Skeletal muscle cell (primary cell): ENCODE data around the gene AMDHD2.
"Not testable (repeated sequence)": the region's sequence is repeated elsewhere in the genome, so short reads cannot be mapped to it uniquely, and the experiment has no call there.

Experiments
- DNase-seq: peaks from one replicate; pipeline ENCODE4 v3.0.0-alpha.2; 2010; ENCODE audit warnings: low read depth
- H3K4me3 ChIP-seq: 2 replicates; pipeline ENCODE4 v1.5.1; 2011; ENCODE audit warnings: low read depth, mild to moderate bottlenecking, control low read depth, low read length, moderate library complexity

Gene AMDHD2

DNA sequence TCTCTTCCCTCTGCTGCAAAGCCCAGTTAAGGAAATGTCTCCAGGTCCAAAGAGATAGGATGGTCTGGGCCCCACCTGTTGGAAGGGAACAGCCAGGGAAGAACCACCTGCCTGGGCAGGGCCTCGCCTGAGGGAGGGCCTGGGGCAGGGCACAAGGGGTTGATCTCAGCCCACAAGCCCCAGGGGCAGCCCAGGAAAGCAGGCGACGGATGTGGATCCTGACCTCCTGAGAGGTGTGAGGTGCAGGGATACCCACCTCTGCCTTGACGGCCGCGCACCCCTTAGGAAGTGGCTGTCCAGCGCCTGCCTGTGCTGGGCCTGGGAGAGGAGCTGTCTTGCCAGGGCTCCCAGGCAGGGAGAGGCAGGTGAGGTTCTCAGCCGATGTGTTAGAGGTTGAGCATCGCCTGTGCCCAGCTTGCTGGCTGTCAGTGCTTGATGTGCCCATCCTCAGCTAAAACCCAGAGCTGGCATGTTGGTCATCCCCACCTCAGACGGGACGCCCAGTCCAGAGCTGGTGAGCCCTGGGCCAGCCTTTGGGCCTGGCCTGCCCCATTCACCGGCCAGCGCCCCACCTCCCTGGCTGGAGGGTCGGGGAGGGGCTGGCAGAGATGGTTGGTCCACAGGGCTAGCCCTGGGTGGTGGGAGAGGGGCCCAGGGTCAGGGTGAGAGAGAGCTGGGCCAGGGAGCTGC is 10.6 kb downstream of the AMDHD2 start:
- no peak for DNase-seq
- no peak overlapping the region for H3K4me3 ChIP-seq

DNA sequence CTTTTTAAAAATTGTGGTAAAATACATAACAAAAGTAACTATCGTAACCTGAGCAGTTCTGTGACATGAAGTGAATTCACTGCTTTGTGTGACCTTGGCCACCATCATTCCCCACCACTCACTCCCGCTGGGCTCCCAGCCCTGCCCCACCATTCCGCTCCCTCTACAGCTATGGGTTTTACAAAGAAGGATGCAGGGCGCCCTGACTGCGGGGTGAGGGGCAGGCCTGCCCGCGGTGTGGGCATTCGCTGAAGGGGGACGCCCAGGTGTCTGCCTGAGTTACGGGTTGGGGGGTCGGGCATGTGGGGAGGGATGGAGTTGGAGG is 11.2 kb downstream of the AMDHD2 start, which contains the start of gene CEMP1:
TSS of gene CEMP1 (minus strand) at position 38 of the 325 bp plus-strand sequence. CDS start 335 bp downstream, outside the sequence.
- H3K4me3 ChIP-seq, result peak within 1 kb of the TSS; percentile 63
- no peak for DNase-seq

DNA sequence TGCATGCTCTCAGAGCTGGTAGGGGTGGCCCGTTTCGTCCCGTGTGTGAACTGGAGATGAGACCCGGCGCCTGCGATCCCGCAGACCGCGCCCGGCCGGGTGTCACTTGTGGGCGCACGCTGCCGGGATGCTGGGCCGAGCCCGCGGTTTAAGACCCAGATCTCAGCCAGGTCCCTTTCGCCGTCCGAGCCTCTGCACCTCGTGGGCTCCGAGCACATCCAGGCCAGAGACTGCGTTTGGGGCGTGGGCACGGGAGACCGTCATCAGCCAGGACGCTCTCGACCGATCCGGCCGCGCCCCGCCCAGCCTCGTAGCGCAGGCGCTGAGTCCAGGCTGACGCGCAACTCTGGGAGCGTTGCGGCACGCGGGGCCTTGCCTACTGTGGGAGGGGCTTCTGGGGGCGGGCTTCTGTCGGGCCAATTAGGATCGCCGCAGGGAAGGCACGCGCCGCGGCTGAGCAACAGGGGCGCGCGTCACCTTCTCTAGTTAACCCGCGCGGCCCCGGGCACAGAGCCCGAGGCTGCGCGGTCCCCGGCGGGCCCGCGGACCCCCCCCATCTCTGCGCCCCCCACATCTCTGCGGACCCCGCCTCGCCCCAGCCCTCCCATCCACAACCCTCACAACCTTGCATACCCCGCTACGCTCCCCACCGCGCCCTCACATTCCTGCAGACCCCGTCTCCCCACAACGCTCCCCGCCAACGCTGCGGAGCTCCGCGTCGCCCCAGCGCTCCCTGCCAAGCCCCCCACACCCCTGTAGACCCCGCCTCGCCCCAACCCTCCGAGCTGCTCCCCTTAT is 11.7 kb downstream of the AMDHD2 start:
- peak; percentile 89 for DNase-seq

DNA sequence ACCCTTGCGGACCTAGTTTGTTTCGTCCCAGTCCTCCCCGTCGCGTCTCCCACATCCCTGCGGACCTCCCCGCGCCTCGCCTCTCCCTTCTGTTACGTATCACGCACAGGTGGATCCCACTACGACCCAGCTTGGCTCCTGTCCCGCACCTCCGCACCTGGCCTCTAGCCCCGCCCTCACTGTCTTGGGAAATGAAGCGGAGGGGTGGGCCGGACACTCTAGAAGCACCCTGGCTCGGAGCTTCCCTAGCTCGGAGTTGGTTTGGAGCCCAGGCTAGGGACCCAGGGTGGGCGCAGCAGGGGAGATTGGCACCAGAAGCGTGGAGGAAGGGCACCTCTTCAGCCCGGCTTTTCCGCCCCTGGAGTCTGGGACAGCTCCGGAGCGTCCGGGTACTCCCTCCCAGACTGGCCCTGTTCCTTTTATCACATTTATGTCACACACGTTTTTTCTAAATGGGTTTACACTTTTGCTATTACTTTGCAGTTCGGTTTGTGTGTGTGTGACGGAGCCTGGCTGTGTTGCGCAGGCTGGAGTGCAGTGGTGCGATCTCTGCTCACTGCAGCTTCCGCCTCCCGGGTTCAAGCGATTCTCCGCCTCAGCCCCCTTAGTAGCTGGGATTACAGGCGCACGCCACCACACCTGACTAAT is 12.4 kb downstream of the AMDHD2 start:
- DNase-seq, result no peak
- H3K4me3 ChIP-seq, result peak overlapping the region; percentile 63

More for the DNA sequence above, 11.7 kb downstream of the AMDHD2 start:
- peak overlapping the region; percentile 63 for H3K4me3 ChIP-seq

DNA sequence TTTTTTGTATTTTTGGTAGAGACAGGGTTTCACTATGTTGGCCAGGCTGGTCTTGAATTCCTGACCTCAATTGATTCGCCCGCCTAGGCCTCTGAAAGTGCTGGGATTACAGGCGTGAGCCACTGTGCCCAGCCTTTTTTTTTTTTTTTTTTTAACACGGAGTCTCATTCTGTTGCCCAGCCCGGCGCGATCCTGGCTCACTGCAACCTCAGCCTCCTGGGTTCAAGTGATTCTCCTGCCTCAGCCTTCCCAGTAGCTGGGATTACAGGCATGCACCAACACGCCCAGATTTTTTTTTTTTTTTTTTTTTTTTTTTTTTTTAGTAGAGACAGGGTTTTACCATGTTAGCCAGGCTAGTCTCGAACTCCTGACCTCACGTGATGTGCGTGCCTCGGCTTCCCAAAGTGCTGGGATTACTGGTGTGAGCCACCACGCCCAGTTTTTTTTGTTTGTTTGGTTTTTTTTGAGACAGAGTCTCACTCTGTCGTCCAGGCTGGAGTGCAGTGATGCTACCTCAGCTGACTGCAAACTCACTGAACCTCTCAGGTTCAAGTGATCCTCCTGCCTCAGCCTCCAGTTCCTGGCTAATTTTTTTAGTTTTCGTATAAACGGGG is 13.1 kb downstream of the AMDHD2 start:
- H3K4me3 ChIP-seq, result peak overlapping the region; percentile 63
- DNase-seq, result not testable (repeated sequence)

DNA sequence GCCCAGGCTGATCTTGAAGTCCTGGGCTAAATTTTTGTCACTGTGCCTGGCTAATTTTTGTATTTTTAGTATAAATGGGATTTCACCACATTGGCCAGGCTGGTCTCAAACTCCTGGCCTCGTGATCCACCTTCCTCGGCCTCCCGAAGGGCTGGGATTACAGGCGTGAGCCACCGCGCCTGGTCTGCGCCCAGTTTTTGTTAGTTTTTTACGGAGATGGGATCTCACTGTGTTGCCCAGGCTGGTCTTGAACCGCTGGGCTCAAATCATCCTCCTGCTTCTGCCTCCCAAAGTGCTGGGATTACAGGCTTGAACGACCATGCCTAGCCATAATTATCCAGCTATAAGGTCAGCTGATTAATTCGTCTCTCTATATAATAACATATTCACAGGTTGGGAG is 13.7 kb downstream of the AMDHD2 start:
- no peak overlapping the region for H3K4me3 ChIP-seq
- no peak for DNase-seq

DNA sequence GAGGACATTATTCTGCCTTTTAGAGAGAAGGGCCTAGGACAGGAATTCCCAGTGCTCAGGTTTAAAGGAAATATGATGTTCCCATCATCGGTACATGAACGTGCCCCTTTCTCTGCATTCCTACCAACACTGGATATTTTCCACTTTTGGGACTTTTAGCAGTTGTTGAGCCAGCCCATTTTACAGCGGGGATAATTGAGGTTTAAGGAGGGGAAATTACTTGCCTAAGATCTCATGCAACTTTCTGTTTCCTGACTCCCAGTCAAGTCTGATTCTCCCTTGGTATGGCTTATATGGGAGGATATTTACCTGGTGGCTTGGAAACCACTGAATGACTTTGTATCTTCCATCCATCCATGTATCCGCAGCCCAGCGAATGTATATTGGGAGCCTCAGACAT is 14.2 kb downstream of the AMDHD2 start:
- H3K4me3 ChIP-seq, DNase-seq: not testable (repeated sequence)

DNA sequence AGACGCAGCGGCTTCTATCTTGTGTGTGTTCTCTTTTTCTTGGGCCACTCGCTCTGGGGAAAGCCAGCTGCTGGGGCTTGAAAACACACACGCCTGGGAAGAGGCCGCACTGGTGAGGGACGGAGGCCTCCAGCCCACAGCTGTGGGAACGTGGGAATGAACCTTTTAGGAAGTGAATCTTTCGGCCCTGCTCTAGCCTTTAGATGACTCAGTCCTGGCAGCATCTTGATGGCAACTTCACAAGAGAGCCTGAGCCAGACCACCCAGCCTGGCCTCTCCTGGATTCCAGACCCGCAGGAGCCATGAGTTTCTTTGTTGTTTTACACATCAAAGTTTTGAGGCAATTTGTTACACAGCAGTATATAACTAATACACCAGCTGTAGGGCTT is 15.4 kb downstream of the AMDHD2 start:
- DNase-seq, result peak; percentile 82
- H3K4me3 ChIP-seq, result no peak overlapping the region

DNA sequence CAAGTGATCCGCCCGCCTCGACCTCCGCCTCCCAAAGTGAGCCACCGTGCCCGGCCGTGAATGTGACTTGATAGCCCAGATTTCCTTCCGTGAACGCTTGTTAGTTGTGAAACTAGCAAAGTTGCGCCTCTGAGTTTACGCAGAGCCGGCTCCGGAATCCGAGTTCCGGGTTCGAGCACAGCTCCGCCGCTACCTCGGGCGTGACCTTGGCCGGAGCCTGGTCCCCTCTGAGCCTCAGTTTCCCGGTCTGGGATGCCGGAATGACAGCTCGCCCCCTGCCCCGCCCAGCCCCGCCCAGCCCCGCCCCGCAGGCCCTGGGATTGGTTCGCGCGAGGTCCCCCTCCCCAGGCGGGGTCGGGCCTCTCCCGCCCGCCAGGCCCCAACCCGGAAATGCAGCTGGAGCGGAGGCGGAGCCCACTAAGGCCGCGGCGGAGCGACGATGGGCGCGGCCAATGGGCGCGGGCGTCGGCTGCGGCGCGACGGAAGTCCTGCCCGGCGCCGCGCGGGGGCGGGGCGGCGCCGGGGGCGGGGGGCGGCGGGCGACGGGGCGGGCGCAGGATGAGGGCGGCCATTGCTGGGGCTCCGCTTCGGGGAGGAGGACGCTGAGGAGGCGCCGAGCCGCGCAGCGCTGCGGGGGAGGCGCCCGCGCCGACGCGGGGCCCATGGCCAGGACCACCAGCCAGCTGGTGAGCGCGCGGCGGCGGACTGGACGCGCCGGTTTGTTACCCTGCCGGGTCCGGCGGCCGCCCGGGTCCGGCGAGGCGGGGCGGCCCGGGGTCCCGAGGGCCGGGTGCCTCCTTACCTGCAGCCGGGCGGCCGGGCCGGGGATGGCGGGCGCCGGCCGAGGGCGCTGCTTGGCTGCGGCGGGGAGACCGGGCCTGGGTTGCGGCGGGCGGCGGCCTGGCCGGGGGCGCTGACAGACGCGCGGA is 17.5 kb downstream of the AMDHD2 start, which contains the start of gene PDPK1:
TSS of gene PDPK1 (plus strand) at position 571 of the 929 bp plus-strand sequence. CDS start at position 663, 92 bp downstream.
- peak; percentile 85 for DNase-seq
- peak within 1 kb of the TSS; percentile 59 for H3K4me3 ChIP-seq

DNA sequence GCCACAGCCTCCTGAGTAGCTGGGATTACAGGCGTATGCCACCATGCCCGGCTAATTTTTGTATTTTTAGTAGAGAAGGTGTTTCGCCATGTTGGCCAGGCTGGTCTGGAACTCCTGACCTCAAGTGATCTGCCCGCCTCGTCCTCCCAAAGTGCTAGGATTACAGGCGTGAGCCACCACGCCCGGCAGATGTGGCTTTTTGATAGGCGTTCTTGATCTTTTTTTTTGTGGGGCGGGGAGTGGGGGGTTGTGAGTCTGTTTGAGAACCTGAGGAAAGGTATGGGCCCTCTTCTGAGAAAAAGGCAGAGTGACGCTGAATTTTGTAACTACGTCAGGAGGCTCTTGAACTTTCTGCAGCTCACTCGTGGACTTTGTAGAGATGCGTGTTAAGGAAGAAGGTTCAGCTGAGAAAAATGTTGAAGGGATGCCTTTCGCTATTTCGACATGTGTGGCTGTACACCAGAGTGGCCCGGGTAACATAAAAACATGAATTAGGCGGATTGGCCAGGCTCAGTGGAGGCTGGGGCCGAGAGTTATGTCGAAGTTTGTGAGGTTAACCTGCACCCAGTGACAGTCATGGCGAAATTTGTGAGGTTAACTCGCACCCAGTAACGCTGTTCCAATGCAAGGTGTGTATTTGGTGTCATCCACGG is 19.1 kb downstream of the AMDHD2 start:
- not testable (repeated sequence) for DNase-seq
- H3K4me3 ChIP-seq, result peak overlapping the region; percentile 53

DNA sequence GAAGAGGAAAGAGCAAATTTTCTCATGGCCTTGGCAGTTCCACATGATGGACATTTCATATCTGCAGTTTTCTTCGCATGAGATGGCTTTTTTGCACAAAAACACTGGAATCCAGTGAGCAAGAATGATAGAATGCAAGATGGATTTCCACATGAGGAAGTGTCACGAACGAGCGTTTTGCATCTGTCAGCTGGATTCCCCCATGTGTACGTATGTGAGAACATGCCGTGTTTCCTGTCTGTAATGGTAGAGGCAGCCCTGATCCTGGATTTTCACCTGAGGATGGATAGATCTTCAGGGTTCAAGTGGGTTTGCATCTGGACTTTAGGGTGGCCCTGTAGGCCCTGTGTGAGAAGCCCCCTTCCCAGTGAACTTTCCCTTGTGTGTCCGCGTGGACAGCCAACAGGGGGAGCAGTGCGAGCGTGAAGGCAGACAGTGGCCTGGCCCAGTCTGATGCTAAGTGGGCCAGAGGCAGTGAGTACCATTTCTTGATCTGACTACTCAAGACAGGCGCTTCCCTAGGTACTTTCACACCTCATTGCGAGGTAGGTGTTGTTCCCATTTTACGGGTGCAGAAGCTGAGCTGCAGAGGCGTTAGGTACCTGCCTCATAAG is 19.8 kb downstream of the AMDHD2 start:
- not testable (repeated sequence) for H3K4me3 ChIP-seq, DNase-seq

DNA sequence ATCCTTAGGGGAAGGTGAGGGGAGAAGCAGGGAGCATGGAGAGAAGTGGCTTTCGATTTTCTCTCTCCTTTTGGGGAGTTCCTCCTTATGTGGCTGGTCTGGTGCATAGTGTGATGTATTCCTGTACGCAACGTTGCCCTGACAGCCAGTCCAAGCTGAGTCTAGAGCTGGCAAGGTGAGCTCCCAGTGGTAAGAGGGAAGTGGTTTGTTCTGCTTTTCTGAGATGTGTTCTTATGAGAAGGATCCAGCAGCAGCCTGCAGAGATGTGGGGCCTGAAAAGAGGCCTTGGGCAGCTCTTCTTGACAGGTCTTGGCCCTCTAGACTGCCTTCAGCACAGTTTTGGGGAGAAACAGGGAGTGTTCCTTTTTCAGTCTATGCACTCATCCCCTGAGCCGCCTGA is 20.7 kb downstream of the AMDHD2 start:
- not testable (repeated sequence) for H3K4me3 ChIP-seq, DNase-seq

DNA sequence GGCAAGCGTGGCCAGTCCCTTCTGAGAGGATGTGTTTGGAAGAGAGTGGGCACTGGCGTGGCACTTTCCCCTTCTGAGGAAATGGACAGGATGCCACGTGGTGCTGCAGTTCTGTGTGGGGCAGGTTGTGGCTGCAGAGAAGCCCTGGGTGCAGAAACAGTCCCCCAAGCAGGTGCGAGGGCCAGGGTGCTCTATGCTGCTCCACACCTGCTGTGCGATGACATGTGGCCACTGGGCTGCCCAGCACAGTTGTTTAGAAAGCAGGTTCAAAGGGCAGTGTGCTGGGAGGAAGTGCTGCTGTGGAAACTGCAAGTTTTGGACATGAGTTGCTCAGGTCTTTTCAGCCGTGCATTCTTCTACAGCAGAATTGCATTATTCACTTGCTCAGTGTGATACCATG is 21.2 kb downstream of the AMDHD2 start:
- not testable (repeated sequence) for DNase-seq, H3K4me3 ChIP-seq

DNA sequence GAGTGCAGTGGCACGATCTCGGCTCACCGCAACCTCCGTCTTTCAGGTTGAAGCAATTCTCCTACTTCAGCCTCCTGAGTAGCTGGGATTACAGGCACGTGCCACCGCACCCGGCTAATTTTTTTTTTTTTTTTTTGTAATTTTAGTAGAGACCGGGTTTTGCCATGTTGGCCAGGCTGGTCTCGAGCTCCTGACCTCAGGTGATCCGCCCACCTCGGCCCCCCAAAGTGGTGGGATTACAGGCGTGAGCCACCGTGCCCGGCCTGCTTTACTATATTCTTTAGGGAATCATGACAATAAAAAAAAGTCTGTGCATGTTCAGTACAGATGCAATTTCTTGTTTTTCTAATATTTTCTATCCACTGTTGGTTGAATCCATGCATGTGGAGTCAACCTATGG is 23.6 kb downstream of the AMDHD2 start:
- not testable (repeated sequence) for DNase-seq, H3K4me3 ChIP-seq

DNA sequence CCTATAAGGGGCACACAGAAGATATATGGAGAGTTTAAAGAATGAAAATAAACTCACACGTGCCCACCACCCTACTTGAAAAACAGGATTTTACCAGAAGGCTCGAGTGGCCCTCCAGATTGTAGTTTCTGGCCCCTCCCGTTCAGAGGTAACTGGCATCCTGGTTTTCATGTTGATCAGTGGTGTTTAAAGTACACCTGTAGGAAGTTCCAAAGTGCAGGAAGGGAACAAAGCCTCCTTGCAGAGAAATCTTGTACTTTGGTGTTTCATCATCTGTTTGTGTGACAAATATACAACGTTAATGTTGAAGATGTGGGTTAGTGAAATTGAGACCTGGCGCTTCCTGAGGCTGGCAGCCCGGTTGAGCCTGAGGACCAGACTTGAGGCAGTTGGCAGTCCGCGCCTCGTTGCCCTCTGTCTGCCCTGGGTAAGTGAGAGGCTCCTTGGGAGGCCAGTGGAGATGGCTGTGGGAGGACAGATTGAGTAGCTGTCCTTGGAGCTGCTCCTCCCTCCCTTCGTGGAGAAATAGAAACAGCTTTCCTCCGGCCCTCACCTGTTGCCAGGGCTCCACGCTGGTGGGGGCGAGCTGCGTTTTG is 30.2 kb downstream of the AMDHD2 start:
- H3K4me3 ChIP-seq, DNase-seq: not testable (repeated sequence)

DNA sequence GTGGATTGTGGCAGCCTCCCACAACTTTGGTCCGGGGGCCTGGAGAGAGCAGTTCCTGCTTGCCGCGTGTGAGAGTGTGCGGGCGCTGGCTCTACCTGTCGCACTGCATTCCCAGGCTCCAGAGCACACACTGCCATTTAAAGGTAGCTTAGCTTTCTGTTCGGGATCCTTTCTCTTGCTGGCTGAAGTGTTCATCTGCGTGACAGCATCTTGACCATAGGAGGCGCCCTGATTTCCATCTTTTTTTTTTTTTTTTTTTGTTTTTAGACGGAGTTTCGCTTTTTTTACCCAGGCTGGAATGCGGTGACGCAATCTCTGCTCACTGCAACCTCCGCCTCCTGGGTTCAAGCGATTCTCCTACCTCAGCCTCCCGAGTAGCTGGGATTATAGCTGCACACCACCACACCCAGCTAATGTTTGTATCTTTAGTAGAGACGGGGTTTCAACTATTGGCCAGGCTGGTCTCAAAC is 31.3 kb downstream of the AMDHD2 start:
- DNase-seq, H3K4me3 ChIP-seq: not testable (repeated sequence)

DNA sequence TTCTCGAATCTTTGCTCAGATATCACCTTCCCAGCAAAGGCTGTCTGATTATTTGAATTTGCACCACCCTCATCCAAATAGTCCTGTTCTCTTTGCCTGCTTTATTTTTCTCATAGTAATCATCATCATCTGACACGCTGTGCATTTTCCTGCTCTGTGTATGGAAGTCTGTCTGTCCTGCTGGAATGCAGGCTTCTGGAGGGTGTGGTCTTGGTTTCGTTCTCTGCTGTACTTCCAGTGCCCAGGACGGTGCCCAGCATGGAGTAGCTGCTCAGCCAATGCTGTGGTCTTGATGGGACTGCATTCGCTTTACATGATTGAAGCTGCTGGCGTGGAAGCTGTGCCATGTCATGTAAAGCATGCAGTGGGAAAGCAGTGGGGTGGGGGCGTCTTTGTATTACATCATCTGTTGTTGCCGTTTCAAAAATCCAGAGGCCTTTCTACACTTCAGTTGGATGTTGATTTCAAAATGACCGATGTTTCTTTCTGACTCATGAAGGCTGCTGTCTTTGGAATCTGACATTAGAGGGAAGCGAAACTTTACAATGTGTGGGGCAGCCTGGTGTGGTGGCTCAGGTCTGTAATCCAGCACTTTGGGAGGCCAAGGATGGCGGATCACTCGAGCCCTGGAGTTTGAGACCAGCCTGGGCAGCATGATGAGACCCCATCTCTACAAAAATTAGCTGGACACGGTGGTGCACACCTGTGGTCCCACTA is 34.7 kb downstream of the AMDHD2 start:
- H3K4me3 ChIP-seq, DNase-seq: not testable (repeated sequence)
